GM10248 (cell line): ENCODE data around the gene ZDHHC1.

Experiments
- CTCF ChIA-PET: fragments of 300-600 bp; sonication (Branson Sonifier 250); formaldehyde crosslinking; extraction: SDS; loops from one replicate; lab custom pipeline; 2021; ENCODE audit warnings: antibody characterized with exemption; lab: Yijun Ruan, JAX
- POLR2A ChIA-PET: fragments of 350-650 bp; sonication (Branson Sonifier 250); formaldehyde crosslinking; extraction: SDS; loops from one replicate; lab custom pipeline; 2020; ENCODE audit warnings: antibody characterized with exemption; lab: Yijun Ruan, JAX
- DNase-seq: peaks from one replicate; pipeline ENCODE4 v3.0.0; 2012; ENCODE audit errors: extremely low spot score
- TF ChIP-seq, protein P1 (sequence below): IDR thresholded peaks from 2 replicates; pipeline ENCODE4 v1.5.1; 2012; ENCODE audit warnings: mild to moderate bottlenecking, low read depth; ENCODE audit errors: extremely low read depth, missing control alignments, control extremely low read depth

ZDHHC1 gene

DNA sequence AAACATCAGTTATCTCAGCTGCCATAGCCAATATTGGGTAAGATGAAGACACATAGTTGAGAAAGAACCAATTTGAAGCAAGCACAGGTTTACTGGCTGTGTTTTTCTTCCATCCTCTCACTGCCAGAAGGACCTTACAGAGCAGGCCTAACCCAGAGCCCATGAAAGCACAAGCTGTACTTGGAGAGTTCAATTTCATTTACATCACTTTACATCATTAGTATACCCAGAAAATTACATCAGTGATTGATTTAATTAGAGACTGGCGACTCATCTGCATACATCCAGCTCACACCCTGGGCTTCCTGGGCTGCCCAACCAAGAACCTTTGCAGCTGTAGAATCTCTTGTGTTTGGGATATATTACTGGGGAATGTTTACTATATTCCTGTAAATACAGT, 66.0 kb downstream of the ZDHHC1 start:
- TF ChIP-seq, protein P1, sequence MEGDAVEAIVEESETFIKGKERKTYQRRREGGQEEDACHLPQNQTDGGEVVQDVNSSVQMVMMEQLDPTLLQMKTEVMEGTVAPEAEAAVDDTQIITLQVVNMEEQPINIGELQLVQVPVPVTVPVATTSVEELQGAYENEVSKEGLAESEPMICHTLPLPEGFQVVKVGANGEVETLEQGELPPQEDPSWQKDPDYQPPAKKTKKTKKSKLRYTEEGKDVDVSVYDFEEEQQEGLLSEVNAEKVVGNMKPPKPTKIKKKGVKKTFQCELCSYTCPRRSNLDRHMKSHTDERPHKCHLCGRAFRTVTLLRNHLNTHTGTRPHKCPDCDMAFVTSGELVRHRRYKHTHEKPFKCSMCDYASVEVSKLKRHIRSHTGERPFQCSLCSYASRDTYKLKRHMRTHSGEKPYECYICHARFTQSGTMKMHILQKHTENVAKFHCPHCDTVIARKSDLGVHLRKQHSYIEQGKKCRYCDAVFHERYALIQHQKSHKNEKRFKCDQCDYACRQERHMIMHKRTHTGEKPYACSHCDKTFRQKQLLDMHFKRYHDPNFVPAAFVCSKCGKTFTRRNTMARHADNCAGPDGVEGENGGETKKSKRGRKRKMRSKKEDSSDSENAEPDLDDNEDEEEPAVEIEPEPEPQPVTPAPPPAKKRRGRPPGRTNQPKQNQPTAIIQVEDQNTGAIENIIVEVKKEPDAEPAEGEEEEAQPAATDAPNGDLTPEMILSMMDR, result no peak
- CTCF ChIA-PET, result interaction anchor here (0.7 to 1.6 kb wide), 7 partner anchors 8 to 66 kb away, joined by 3 to 5 read pairs (median 3); partner anchors contain the start of genes KCTD19, LRRC36 and ZDHHC1
- no peak for DNase-seq

DNA sequence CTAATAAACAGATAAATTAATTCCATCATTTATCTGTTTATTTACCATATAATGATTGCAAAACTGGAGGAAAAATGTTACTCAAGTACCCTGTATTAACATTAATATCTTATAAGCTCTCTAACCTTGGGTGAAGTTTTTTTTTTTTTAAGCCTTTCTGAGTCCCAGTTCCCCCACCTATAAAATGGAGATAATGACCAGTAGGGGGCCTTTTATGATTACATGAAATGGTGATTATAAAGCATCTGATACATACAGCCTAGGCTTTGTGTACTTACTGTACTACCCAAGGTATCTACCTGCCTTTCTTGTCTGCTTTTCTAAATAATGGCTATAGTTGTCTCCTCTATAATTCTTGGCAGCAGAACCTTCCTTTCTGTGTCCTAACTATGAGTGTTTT, 67.1 kb downstream of the ZDHHC1 start:
- no peak for DNase-seq
- ChIA-PET POLR2A (no interaction called here), CTCF (interaction anchor here (0.9 to 1.6 kb wide), 3 partner anchors 10 kb away, joined by 4 to 5 read pairs (median 4); no protein-coding TSS in a partner anchor)
- TF ChIP-seq, protein P1, result peak; percentile 31

More for the DNA sequence above, 66.0 kb downstream of the ZDHHC1 start:
- POLR2A ChIA-PET, result no interaction called here

DNA sequence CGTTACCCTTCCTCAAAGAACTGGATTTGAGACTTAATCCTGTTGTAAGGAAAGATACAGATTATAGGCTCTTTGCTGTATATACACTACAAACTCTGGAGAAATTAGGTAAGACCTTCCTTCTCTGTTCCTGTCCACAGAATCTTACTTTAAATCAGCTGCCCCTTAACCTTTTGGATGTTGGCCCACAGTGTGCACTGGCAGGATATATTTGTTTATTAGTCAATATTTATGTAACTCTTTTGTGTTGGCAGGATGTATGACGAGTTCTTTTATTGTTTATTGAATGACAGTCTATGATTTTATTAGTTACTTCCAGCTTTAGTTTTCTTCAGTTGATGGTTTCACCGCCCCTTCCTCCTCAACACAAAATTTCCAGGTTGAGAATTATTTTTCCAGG, 69.9 kb downstream of the ZDHHC1 start:
- TF ChIP-seq, protein P1, result no peak
- ChIA-PET POLR2A (no interaction called here), CTCF (interaction anchor here (0.7 to 1.4 kb wide), 6 partner anchors 14 to 82 kb away, joined by 3 to 4 read pairs (median 3); no protein-coding TSS in a partner anchor)
- DNase-seq, result no peak

DNA sequence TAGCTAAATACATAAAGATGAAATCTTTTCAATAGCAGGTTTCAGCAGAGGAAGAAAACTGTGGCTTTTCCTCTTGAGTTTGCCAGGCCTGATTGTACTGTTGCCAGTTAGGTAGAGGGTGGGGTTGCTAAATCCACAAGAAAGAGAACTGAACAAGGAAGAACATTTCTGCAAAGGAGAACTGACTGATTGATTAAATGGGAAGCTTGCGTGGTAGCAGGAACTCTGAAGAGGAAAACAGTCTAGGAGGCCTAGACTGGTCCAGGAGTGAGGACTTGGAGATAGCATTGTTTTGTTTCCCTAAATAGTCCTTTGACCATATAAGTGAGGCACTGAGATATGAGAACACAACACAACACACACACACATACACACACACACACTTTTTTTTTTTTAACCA, 70.9 kb downstream of the ZDHHC1 start:
- TF ChIP-seq, protein P1, result no peak
- no peak for DNase-seq
- POLR2A ChIA-PET, result no interaction called here
- CTCF ChIA-PET, result interaction anchor here (0.9 to 1.1 kb wide), 4 partner anchors 15 to 85 kb away, joined by 3 to 5 read pairs (median 4); partner anchors contain the start of genes KCTD19 and LRRC36
